Muscle layer of colon (tissue), 2 donors: ENCODE data around the gene CLEC16A.

Experiments used
- H3K27ac ChIP-seq: one replicate; pipeline ENCODE4 v1.7.0; 2013; ENCODE audit warnings: low read depth, mild to moderate bottlenecking, low read length, moderate library complexity
- H3K27me3 ChIP-seq, 2 donors: one replicate each; pipeline ENCODE4 v1.7.0; 2013; ENCODE audit warnings: low read length in 2 of 2, mild to moderate bottlenecking in 2 of 2; ENCODE audit not compliant: insufficient read depth in 2 of 2, control insufficient read depth in 1 of 2
- H3K36me3 ChIP-seq: one replicate; pipeline ENCODE4 v1.7.0; 2013; ENCODE audit warnings: mild to moderate bottlenecking, low read length; ENCODE audit not compliant: insufficient read depth
- H3K4me1 ChIP-seq: one replicate; pipeline ENCODE4 v1.7.0; 2013; ENCODE audit warnings: mild to moderate bottlenecking, low read length; ENCODE audit not compliant: insufficient read depth
- H3K4me3 ChIP-seq, 2 donors: one replicate each; pipeline ENCODE4 v1.7.0; 2013; ENCODE audit warnings: low read length in 2 of 2, low read depth in 1 of 2, mild to moderate bottlenecking in 1 of 2, moderate library complexity in 1 of 2
- H3K9ac ChIP-seq: one replicate; pipeline ENCODE4 v1.7.0; 2013; ENCODE audit warnings: low read length
- H3K9me3 ChIP-seq: one replicate; pipeline ENCODE4 v1.7.0; 2013; ENCODE audit warnings: mild to moderate bottlenecking, low read length
- donor health status: abdominal sarcoma.
- donor health status: Adenocarcinoma of cecum.

Gene CLEC16A

GRCh38 chr16:11087691-11088073 lies 143.3 kb downstream of the CLEC16A start:
- Histone ChIP-seq H3K36me3 (no peaks in the 10 kb centered on the region), H3K9ac (no peak overlapping the region), H3K4me1 (peaks cover 66% of the 10 kb centered on the region), H3K9me3 (no peaks in the 10 kb centered on the region), H3K4me3 (no peak overlapping the region), H3K27ac (peak overlapping the region; percentile 77), H3K27me3 (no peaks in the 10 kb centered on the region)

- no peak overlapping the region for H3K4me3 ChIP-seq
- peak overlapping the region; percentile 77 for H3K27ac ChIP-seq
- peaks cover 62% of the 10 kb centered on the region for H3K4me1 ChIP-seq
- no peaks in the 10 kb centered on the region for H3K36me3 ChIP-seq
- no peaks in the 10 kb centered on the region for H3K9me3 ChIP-seq
- no peak overlapping the region for H3K9ac ChIP-seq
- H3K27me3 ChIP-seq = no peaks in the 10 kb centered on the region
Observed at GRCh38 chr16:11088074-11088730, 143.8 kb downstream of the CLEC16A start.

DNA sequence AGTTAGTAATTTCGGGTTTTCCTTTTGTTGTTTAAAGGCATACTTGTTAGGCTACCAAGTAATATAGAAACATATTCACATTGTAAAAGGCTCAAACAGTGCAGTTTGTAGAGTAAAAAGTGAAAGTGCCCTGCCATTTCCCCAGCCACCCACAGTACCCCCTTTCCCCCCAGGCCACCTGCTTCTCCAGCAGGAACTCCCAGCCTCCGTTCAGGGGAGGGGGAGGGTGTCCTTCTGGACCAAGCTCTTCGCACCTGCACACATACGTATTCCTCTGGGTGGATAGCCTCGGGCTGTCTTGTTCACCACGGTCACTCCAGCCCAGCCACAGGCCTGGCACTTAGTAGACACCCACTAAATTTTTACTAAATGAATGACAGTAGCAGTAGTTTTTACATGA lies 144.5 kb downstream of the CLEC16A start:
- Histone ChIP-seq H3K27ac (peak overlapping the region; percentile 77), H3K36me3 (no peaks in the 10 kb centered on the region), H3K4me1 (peaks cover 61% of the 10 kb centered on the region), H3K9ac (no peak overlapping the region), H3K9me3 (no peaks in the 10 kb centered on the region), H3K4me3 (no peak overlapping the region), H3K27me3 (no peaks in the 10 kb centered on the region)

- Histone ChIP-seq H3K4me3 (peak overlapping the region in 1 of 2 donors; percentile 8), H3K27ac (peak overlapping the region; percentile 77), H3K27me3 (no peaks in the 10 kb centered on the region), H3K36me3 (no peaks in the 10 kb centered on the region), H3K9me3 (no peaks in the 10 kb centered on the region), H3K4me1 (peaks cover 61% of the 10 kb centered on the region), H3K9ac (no peak overlapping the region)
Observed at GRCh38 chr16:11089504-11090124, 145.2 kb downstream of the CLEC16A start.

DNA sequence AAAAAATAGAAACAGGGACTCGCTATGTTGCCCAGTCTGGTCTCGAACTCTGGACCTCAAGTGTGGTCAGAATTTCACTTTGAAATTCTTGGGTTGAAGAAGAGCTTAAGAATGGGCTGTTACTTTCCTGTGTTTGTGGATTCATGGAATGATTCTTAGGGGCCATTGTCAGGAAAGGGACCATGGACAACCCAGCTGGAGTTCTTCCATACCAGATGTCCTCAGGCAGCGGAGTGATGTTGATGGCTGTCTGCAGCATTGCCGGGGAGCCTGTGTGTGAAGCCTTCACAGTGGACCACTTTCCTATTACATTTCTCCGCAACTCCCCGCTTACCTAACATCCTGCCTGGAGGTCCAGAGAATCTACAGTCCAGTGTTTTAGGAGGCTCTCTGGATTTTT lies 145.9 kb downstream of the CLEC16A start:
- Histone ChIP-seq H3K27ac (peak overlapping the region; percentile 77), H3K9me3 (no peaks in the 10 kb centered on the region), H3K9ac (no peak overlapping the region), H3K4me3 (peak overlapping the region in 1 of 2 donors; percentile 8), H3K36me3 (no peaks in the 10 kb centered on the region), H3K4me1 (peaks cover 61% of the 10 kb centered on the region), H3K27me3 (no peaks in the 10 kb centered on the region)

- no peaks in the 10 kb centered on the region for H3K9me3 ChIP-seq
- H3K9ac ChIP-seq = no peak overlapping the region
- no peak overlapping the region for H3K4me3 ChIP-seq
- H3K4me1 ChIP-seq = peaks cover 52% of the 10 kb centered on the region
- no peaks in the 10 kb centered on the region for H3K36me3 ChIP-seq
- H3K27ac ChIP-seq = peak overlapping the region; percentile 19
- H3K27me3 ChIP-seq = no peaks in the 10 kb centered on the region
Observed at GRCh38 chr16:11091021-11091785, 146.8 kb downstream of the CLEC16A start.

DNA sequence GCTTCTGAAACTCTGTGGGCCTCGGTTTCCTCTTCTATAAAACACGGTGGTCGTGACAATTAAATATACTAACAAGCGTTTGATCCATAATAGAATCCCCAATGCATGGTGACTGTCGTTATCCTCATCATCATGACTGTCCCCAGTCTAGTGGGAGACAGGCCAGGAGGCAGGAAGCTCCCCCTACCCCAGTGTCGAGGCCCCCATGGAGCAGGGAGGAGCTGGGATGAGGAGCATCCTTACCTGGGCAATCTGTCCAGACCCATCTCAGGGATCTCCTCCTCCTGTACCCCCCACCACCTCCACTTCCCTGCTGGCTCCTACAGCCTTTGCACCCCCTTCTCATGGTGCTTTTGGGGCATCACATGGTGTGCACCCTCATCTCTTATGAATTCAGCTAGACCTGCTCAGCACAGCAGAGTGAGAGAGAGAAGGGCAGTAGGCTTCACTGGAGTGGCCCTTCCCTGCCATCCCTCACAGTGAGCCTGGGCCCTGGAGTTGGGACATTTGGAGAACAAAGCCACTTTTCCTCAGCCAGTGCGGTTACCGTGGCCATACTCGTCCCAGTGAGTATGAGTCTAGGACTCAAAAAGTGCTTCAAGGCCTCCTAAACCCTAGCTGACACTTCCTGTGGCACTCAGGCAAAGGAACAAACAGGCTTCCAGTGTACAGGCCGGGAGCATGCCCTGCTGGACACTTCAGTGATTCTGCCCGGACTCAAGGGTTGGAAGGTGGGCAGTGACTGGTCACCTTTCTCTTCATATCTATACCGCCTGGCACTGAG lies 148.6 kb downstream of the CLEC16A start:
- Histone ChIP-seq H3K27me3 (no peaks in the 10 kb centered on the region), H3K27ac (no peak overlapping the region), H3K9me3 (no peaks in the 10 kb centered on the region), H3K9ac (no peak overlapping the region), H3K4me1 (peaks cover 42% of the 10 kb centered on the region), H3K36me3 (no peaks in the 10 kb centered on the region), H3K4me3 (no peak overlapping the region)

- H3K27ac ChIP-seq = peak overlapping the region; percentile 52
- no peaks in the 10 kb centered on the region for H3K9me3 ChIP-seq
- peaks cover 40% of the 10 kb centered on the region for H3K4me1 ChIP-seq
- no peak overlapping the region for H3K4me3 ChIP-seq
- no peaks in the 10 kb centered on the region for H3K36me3 ChIP-seq
- no peaks in the 10 kb centered on the region for H3K27me3 ChIP-seq
- no peak overlapping the region for H3K9ac ChIP-seq
Observed at GRCh38 chr16:11093572-11094074, 149.3 kb downstream of the CLEC16A start.

DNA sequence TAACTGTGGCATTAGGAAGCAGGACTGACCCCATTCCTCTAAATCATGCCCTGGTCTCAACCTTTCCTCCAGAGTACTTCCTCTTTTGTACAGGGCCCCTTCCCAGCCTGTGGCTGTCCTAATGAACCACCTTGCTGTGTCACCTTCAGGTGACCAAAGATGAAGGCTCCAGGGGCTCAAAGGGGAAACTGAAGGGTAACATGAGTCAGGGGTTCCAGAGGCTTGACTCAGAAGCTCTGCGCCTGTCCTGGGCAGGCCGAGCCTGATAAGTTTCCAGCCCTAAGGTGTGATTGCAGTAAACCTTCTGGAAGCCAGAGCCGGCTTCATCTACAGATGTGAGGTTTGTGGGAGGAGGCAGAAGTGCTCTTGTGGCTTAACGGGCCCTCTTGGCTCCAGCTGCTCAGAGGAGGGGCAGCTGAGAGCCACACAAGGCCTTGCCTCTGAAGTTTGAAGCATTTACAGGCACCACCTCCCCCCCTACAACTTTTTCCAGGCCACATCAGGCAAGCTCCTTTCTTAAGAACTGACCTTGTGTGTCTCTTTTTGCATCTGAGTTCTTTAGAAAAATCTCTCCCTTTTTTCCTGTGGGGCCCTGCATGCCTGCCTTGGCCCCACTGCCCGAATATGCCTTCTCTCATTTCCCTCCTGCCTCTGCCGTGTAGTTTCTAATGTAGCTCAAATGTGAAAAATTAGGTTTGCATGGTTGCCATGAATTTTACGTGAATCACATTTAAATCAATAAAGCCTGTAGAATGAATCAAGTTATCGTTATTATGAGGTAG lies 149.9 kb downstream of the CLEC16A start:
- Histone ChIP-seq H3K27me3 (no peaks in the 10 kb centered on the region), H3K4me3 (no peak overlapping the region), H3K9ac (no peak overlapping the region), H3K4me1 (peaks cover 40% of the 10 kb centered on the region), H3K27ac (peak overlapping the region; percentile 52), H3K9me3 (no peaks in the 10 kb centered on the region), H3K36me3 (no peaks in the 10 kb centered on the region)

- Histone ChIP-seq H3K4me3 (no peak overlapping the region), H3K27ac (peak overlapping the region; percentile 52), H3K36me3 (no peaks in the 10 kb centered on the region), H3K9me3 (no peaks in the 10 kb centered on the region), H3K27me3 (no peaks in the 10 kb centered on the region), H3K9ac (no peak overlapping the region), H3K4me1 (peaks cover 40% of the 10 kb centered on the region)
Observed at GRCh38 chr16:11094857-11095565, 150.6 kb downstream of the CLEC16A start.
